K562 (cell line): Measurements from ENCODE around the gene STRA6. TPM values are rescaled to one million over a fixed set of nuclear protein-coding genes. Genes with fewer than 3 reads are reported as not detected.

Experiments used
- ATAC-seq: fragments of 200-7000 bp; cut with Tn5 transposase; 3 replicates; pipeline ENCODE4 v1.9.1; 2020; ENCODE audit warnings: moderate library complexity
- BruUV-seq: library from RNA; stranded (reverse); fragments of 400-500 nt; replicated peaks from 2 replicates; lab custom pipeline; 2021; lab: Mats Ljungman, UMichigan
- CTCF ChIA-PET: fragments of 300-600 bp; formaldehyde crosslinking; extraction: SDS; loops from one replicate; lab custom pipeline; 2021; ENCODE audit warnings: low intra/inter-chr PET ratio; lab: Yijun Ruan, JAX
- POLR2A ChIA-PET: fragments of 300-600, 350-650 bp; sonication (Branson Sonifier 250); formaldehyde crosslinking; extraction: SDS; loops from one replicate; lab custom pipeline; 2021; ENCODE audit warnings: antibody characterized with exemption, inconsistent platforms; lab: Yijun Ruan, JAX
- DNase-seq, 4 experiments: peaks; one replicate each; pipeline versions ENCODE4 v3.0.0 to v3.0.0-alpha.2; 2011 to 2018; ENCODE audit warnings: low spot score in 3 of 4, mixed read lengths in 3 of 4; ENCODE audit errors: extremely low read depth in 1 of 4
- FAIRE-seq: peaks from 2 replicates; lab custom pipeline; 2011; peaks lifted over from hg19 to GRCh38; lab: Jason Lieb, UNC
- H2AFZ ChIP-seq: 2 replicates; pipeline ENCODE4 v1.6.0; 2011; ENCODE audit warnings: low read depth, low read length, control low read depth, inconsistent platforms
- H3K27ac ChIP-seq: fragments of 200-600 bp; 3 replicates; pipeline ENCODE4 v1.8.0; 2011; ENCODE audit warnings: low read depth, mild to moderate bottlenecking, control low read depth, inconsistent platforms, low read length, moderate library complexity, mixed read lengths; ENCODE audit errors: extremely low read depth
- H3K27me3 ChIP-seq, 2 experiments: fragments of 300-600 bp in 1 of 2; 2 replicates in 1 of 2; 3 replicates in 1 of 2; pipeline versions ENCODE4 v1.6.0 to v1.8.0; 2011; ENCODE audit warnings: inconsistent platforms in 2 of 2, low read length in 2 of 2, mild to moderate bottlenecking in 1 of 2, mixed read lengths in 1 of 2, moderate library complexity in 1 of 2; ENCODE audit not compliant: control insufficient read depth in 2 of 2, insufficient read depth in 2 of 2
- H3K36me3 ChIP-seq: fragments of 300-600 bp; 3 replicates; pipeline ENCODE4 v1.8.0; 2011; ENCODE audit warnings: mild to moderate bottlenecking, low read length, inconsistent platforms; ENCODE audit not compliant: control insufficient read depth, insufficient read depth
- H3K4me1 ChIP-seq, 2 experiments: fragments of 200-600 bp in 1 of 2; replicated peaks in 1 of 2; 2 replicates in 1 of 2; 3 replicates in 1 of 2; pipeline versions ENCODE4 v1.5.1 to v1.8.0; 2011; ENCODE audit warnings: inconsistent platforms in 2 of 2, low read length in 2 of 2, mild to moderate bottlenecking in 1 of 2, mixed read lengths in 1 of 2, moderate library complexity in 1 of 2; ENCODE audit not compliant: control insufficient read depth in 2 of 2, insufficient read depth in 2 of 2
- H3K4me2 ChIP-seq: 2 replicates; pipeline ENCODE4 v1.6.1; 2011; ENCODE audit warnings: low read length, control low read depth, inconsistent platforms, mixed read lengths; ENCODE audit not compliant: insufficient read depth
- H3K4me3 ChIP-seq: fragments of 200-600 bp; sonication (generic), shearing (Covaris generic); 2 replicates; pipeline ENCODE4 v1.5.1; 2016; ENCODE audit warnings: control low read depth, inconsistent platforms
- H3K79me2 ChIP-seq: fragments of 200-600 bp; 3 replicates; pipeline ENCODE4 v1.8.0; 2011; ENCODE audit warnings: low read length, inconsistent platforms; ENCODE audit not compliant: control insufficient read depth, insufficient read depth
- H3K9ac ChIP-seq, 2 experiments: 2 replicates each; pipeline versions ENCODE4 v1.6.0 to v1.6.1; 2011; ENCODE audit warnings: low read depth in 2 of 2, low read length in 2 of 2, control low read depth in 1 of 2, inconsistent platforms in 1 of 2, mild to moderate bottlenecking in 1 of 2, mixed read lengths in 1 of 2; ENCODE audit not compliant: insufficient read depth in 1 of 2
- H3K9me1 ChIP-seq: one replicate; pipeline ENCODE4 v1.6.0; 2011; ENCODE audit warnings: inconsistent platforms, mild to moderate bottlenecking, low read length, moderate library complexity; ENCODE audit not compliant: control insufficient read depth, insufficient read depth
- H3K9me3 ChIP-seq: replicated peaks from 2 replicates; pipeline ENCODE4 v1.5.1; 2011; ENCODE audit warnings: low read depth, low read length, inconsistent platforms; ENCODE audit not compliant: control insufficient read depth, insufficient read depth
- H4K20me1 ChIP-seq: replicated peaks from 2 replicates; pipeline ENCODE4 v1.6.1; 2011; ENCODE audit warnings: low read length, inconsistent platforms, mixed read lengths; ENCODE audit not compliant: control insufficient read depth, insufficient read depth
- BRCA1 ChIP-seq, 2 experiments: fragments of 450-650 bp in 1 of 2; sonication (generic) in 1 of 2; formaldehyde crosslinking in 1 of 2; IDR thresholded peaks; 2 replicates each; pipeline versions ENCODE4 v1.5.0 to v1.6.1; 2017 to 2020; ENCODE audit warnings: mild to moderate bottlenecking in 1 of 2, missing genetic modification reagents in 1 of 2
- DMBX1 ChIP-seq: fragments of 250-450 bp; sonication (Bioruptor Pico); IDR thresholded peaks from 2 replicates; pipeline ENCODE4 v1.8.0; 2022; ENCODE audit warnings: inconsistent platforms, mild to moderate bottlenecking, moderate library complexity, borderline replicate concordance
- GABPB2 ChIP-seq: fragments of 250-450 bp; sonication (Bioruptor Pico); conservative IDR thresholded peaks from 2 replicates; pipeline ENCODE4 v1.5.1; 2021; ENCODE audit warnings: mild to moderate bottlenecking
- KAT8 ChIP-seq: fragments of 450-650 bp; IDR thresholded peaks from 2 replicates; pipeline ENCODE4 v1.6.1; 2016; ENCODE audit warnings: low read depth, mild to moderate bottlenecking
- MCM2 ChIP-seq: fragments of 450-650 bp; IDR thresholded peaks from 2 replicates; pipeline ENCODE4 v1.6.1; 2017; ENCODE audit warnings: low read depth, mild to moderate bottlenecking
- NR2F6 ChIP-seq: fragments of 450-650 bp; formaldehyde crosslinking; IDR thresholded peaks from 2 replicates; pipeline ENCODE4 v1.4.0; 2020; ENCODE audit warnings: mild to moderate bottlenecking
- RAD21 ChIP-seq, 2 experiments: fragments of 250-450 bp in 1 of 2; fragments of 450-650 bp in 1 of 2; sonication (Bioruptor Pico) in 1 of 2; formaldehyde crosslinking in 1 of 2; IDR thresholded peaks in 1 of 2; conservative IDR thresholded peaks in 1 of 2; 2 replicates each; pipeline versions ENCODE4 v1.4.0 to v1.8.0; 2020 to 2022; ENCODE audit warnings: mild to moderate bottlenecking in 2 of 2, moderate library complexity in 1 of 2
- ZFP1 ChIP-seq: fragments of 450-650 bp; formaldehyde crosslinking; IDR thresholded peaks from 2 replicates; pipeline ENCODE4 v1.4.0; 2020; ENCODE audit warnings: mild to moderate bottlenecking, mixed read lengths
- ZFP30 ChIP-seq: fragments of 250-450 bp; sonication (Bioruptor Pico); IDR thresholded peaks from 2 replicates; pipeline ENCODE4 v1.8.0; 2022; ENCODE audit warnings: moderate library complexity, mild to moderate bottlenecking, inconsistent platforms, borderline replicate concordance
- ZHX1 ChIP-seq: fragments of 150-350 bp; conservative IDR thresholded peaks from 2 replicates; pipeline ENCODE4 v1.6.1; 2014; ENCODE audit warnings: low read length
- ZNF217 ChIP-seq: sonication (generic); formaldehyde crosslinking; IDR thresholded peaks from 2 replicates; pipeline ENCODE4 v1.8.0; 2022; ENCODE audit warnings: mild to moderate bottlenecking, missing genetic modification reagents
- ZNF41 ChIP-seq: fragments of 250-450 bp; sonication (Bioruptor Pico); conservative IDR thresholded peaks from 2 replicates; pipeline ENCODE4 v1.4.0; 2020; ENCODE audit warnings: mild to moderate bottlenecking
- ZNF511 ChIP-seq: sonication (generic); formaldehyde crosslinking; IDR thresholded peaks from 2 replicates; pipeline ENCODE4 v1.8.0; 2022; ENCODE audit warnings: mild to moderate bottlenecking, missing genetic modification reagents
- ZNF584 ChIP-seq: fragments of 200-800 bp; sonication (Bioruptor generic); IDR thresholded peaks from 2 replicates; pipeline ENCODE4 v1.6.1; 2016; ENCODE audit warnings: low read depth, mild to moderate bottlenecking, missing genetic modification characterization, missing compliant biosample characterization
- ZNF717 ChIP-seq: fragments of 250-450 bp; sonication (Bioruptor Pico); IDR thresholded peaks from 2 replicates; pipeline ENCODE4 v1.5.0; 2021
- WGBS: fragments of 100-300 bp; shearing (Covaris generic); methylation state at CpG from one replicate; pipeline ENCODE4 v1.1.6; 2016; ENCODE audit warnings: low coverage, mixed read lengths; ENCODE audit not compliant: insufficient coverage; ENCODE audit errors: missing lambda C conversion rate; 5-methylcytosine and 5-hydroxymethylcytosine counted together
- in situ Hi-C: fragments of 300-500 bp; cut with MboI; formaldehyde crosslinking; loops from 4 replicates; pipeline ENCODE4 v1.15.0; 2018; ENCODE audit warnings: inconsistent platforms, mixed read lengths
- intact Hi-C: fragments of 100-400 bp; cut with micrococcal nuclease; formaldehyde crosslinking; loops from 2 replicates; pipeline ENCODE4 v1.14.2; 2022
- polyA plus RNA-seq, 8 experiments: library from polyadenylated mRNA; depleted of rRNA in 4 of 8; stranded (reverse) in 5 of 8; unstranded in 3 of 8; fragments of >200 nt; fragmentation: Nextera tagmentation in 2 of 8; fragmentation: Illumina TruSeq in 1 of 8; extraction: Ambion mirVana in 2 of 8; extraction: Trizol in 1 of 8; gene quantifications; 2 replicates each; pipeline versions ENCODE4 v1.2.1 to v1.2.3, GENCODE V29; 2011 to 2014; ENCODE audit warnings: inconsistent platforms in 1 of 8, missing spikeins in 1 of 8
- total RNA-seq, 7 experiments: library from RNA; depleted of rRNA in 6 of 7; stranded (reverse); fragments of >200 nt in 6 of 7; fragmentation: Illumina TruSeq in 2 of 7; extraction: Trizol in 2 of 7; gene quantifications; 2 replicates each; pipeline versions ENCODE4 v1.2.1 to v1.2.3, GENCODE V29; 2011 to 2021; ENCODE audit warnings: low replicate concordance in 1 of 7
- TF ChIP-seq, protein P1 (sequence below): sonication (generic); formaldehyde crosslinking; IDR thresholded peaks from 2 replicates; pipeline ENCODE4 v1.8.0; 2023; ENCODE audit warnings: mild to moderate bottlenecking, missing genetic modification reagents

Gene STRA6
- total and polyA plus RNA-seq, 9 of the 15 experiments (the other 6 are each of a cell fraction or from before 2014, with no cell fraction given): 0.04 to 2.0 (median 0.43) TPM; not detected in 2

GRCh38 chr15:74165461-74165860 lies 37.1 kb downstream of the STRA6 start:
- 0% methylated on average over 1 of the region's 1 CpG for WGBS
- POLR2A ChIA-PET: interaction anchor here (0.5 to 0.6 kb wide), 2 partner anchors 14 to 259 kb away, joined by 3 read pairs; no protein-coding TSS in a partner anchor
- Histone ChIP-seq H3K79me2 (no peaks in the 10 kb centered on the region), H3K36me3 (no peaks in the 10 kb centered on the region), H3K4me2 (no peak overlapping the region), H4K20me1 (0 out of 2 replicates have a peak, but pooled peaks cover 3% of the 10 kb centered on the region), H3K9ac (no peak overlapping the region), H3K27ac (no peak overlapping the region), H3K9me1 (no peaks in the 10 kb centered on the region), H3K4me3 (no peak overlapping the region), H3K9me3 (no peaks in the 10 kb centered on the region), H3K4me1 (no peaks in the 10 kb centered on the region), H2AFZ (no peak overlapping the region), H3K27me3 (peaks cover 5 to 23% of the 10 kb centered on the region in 2 experiments; a peak in 3 of 5 replicates)
- intact Hi-C loops: no loop called here
- CTCF ChIA-PET: no interaction called here
- ATAC-seq (no peak), DNase-seq (no peak), FAIRE-seq (no peak)
- in situ Hi-C loops: no loop called here
- no TSS peak for BruUV-seq
- TF ChIP-seq RAD21 (CRISPR knock-in tag; conservative IDR thresholded peaks at IDR 0.05 in 1 of 2, IDR thresholded peaks at IDR 0.05 in 1 of 2) (no peak), BRCA1 (IDR thresholded peaks at IDR 0.05) (no peak), BRCA1 (CRISPR knock-in tag; IDR thresholded peaks at IDR 0.05) (no peak), KAT8 (no peak), ZNF217 (CRISPR knock-in tag) (no peak), ZNF41 (no peak), NR2F6 (no peak), ZFP30 (CRISPR knock-in tag) (no peak), GABPB2 (CRISPR knock-in tag) (no peak), ZFP1 (CRISPR knock-in tag) (no peak), ZNF584 (CRISPR knock-in tag) (no peak), MCM2 (no peak), ZNF717 (CRISPR knock-in tag) (no peak), ZHX1 (no peak), ZNF511 (CRISPR knock-in tag) (no peak), DMBX1 (CRISPR knock-in tag) (no peak)
- TF ChIP-seq, protein P1, sequence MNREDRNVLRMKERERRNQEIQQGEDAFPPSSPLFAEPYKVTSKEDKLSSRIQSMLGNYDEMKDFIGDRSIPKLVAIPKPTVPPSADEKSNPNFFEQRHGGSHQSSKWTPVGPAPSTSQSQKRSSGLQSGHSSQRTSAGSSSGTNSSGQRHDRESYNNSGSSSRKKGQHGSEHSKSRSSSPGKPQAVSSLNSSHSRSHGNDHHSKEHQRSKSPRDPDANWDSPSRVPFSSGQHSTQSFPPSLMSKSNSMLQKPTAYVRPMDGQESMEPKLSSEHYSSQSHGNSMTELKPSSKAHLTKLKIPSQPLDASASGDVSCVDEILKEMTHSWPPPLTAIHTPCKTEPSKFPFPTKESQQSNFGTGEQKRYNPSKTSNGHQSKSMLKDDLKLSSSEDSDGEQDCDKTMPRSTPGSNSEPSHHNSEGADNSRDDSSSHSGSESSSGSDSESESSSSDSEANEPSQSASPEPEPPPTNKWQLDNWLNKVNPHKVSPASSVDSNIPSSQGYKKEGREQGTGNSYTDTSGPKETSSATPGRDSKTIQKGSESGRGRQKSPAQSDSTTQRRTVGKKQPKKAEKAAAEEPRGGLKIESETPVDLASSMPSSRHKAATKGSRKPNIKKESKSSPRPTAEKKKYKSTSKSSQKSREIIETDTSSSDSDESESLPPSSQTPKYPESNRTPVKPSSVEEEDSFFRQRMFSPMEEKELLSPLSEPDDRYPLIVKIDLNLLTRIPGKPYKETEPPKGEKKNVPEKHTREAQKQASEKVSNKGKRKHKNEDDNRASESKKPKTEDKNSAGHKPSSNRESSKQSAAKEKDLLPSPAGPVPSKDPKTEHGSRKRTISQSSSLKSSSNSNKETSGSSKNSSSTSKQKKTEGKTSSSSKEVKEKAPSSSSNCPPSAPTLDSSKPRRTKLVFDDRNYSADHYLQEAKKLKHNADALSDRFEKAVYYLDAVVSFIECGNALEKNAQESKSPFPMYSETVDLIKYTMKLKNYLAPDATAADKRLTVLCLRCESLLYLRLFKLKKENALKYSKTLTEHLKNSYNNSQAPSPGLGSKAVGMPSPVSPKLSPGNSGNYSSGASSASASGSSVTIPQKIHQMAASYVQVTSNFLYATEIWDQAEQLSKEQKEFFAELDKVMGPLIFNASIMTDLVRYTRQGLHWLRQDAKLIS: no peak
